Endodermal cell (in vitro differentiated cells): ENCODE data around the gene TRAF3IP3. TPM values are rescaled to one million over a fixed set of nuclear protein-coding genes. Genes with fewer than 3 reads are reported as not detected.

Source experiments
- DNase-seq: peaks from one replicate; pipeline ENCODE4 v3.0.0-alpha.2; 2017
- H3K27ac ChIP-seq: 2 replicates; pipeline ENCODE4 v1.5.1; 2013; ENCODE audit warnings: mild to moderate bottlenecking, low read depth, low read length, moderate library complexity
- H3K27me3 ChIP-seq: 2 replicates; pipeline ENCODE4 v1.6.1; 2013; ENCODE audit warnings: mild to moderate bottlenecking, low read length, moderate library complexity; ENCODE audit not compliant: insufficient read depth, control insufficient read depth, poor library complexity, severe bottlenecking
- H3K36me3 ChIP-seq: 2 replicates; pipeline ENCODE4 v1.7.0; 2013; ENCODE audit warnings: mild to moderate bottlenecking, low read length, moderate library complexity; ENCODE audit not compliant: control insufficient read depth, insufficient read depth
- H3K4me1 ChIP-seq: one replicate; pipeline ENCODE4 v1.7.0; 2013; ENCODE audit warnings: low read length; ENCODE audit not compliant: control insufficient read depth, insufficient read depth
- H3K4me3 ChIP-seq: 2 replicates; pipeline ENCODE4 v1.5.1; 2013; ENCODE audit warnings: mild to moderate bottlenecking, low read length, moderate library complexity
- H3K9ac ChIP-seq: 2 replicates; pipeline ENCODE4 v1.6.1; 2013; ENCODE audit warnings: mild to moderate bottlenecking, low read length, moderate library complexity; ENCODE audit not compliant: poor library complexity, severe bottlenecking; ENCODE audit errors: extremely low read depth
- H3K9me3 ChIP-seq: 2 replicates; pipeline ENCODE4 v1.6.1; 2013; ENCODE audit warnings: mild to moderate bottlenecking, low read length, moderate library complexity; ENCODE audit not compliant: control insufficient read depth
- H3K27ac Mint-ChIP-seq: 2 replicates; pipeline ENCODE4 v1.8.0; 2020; ENCODE audit warnings: mixed read lengths
- H3K27me3 Mint-ChIP-seq: 2 replicates; pipeline ENCODE4 v1.8.0; 2021; ENCODE audit warnings: mild to moderate bottlenecking, mixed read lengths; ENCODE audit not compliant: insufficient read depth
- H3K36me3 Mint-ChIP-seq: 2 replicates; pipeline ENCODE4 v1.8.0; 2020; ENCODE audit warnings: low read depth, mixed read lengths
- H3K4me1 Mint-ChIP-seq: 2 replicates; pipeline ENCODE4 v1.8.0; 2020; ENCODE audit warnings: mixed read lengths
- H3K4me3 Mint-ChIP-seq: 2 replicates; pipeline ENCODE4 v1.8.0; 2020; ENCODE audit warnings: mild to moderate bottlenecking, moderate library complexity, mixed read lengths
- H3K9me3 Mint-ChIP-seq: 2 replicates; pipeline ENCODE4 v1.8.0; 2020; ENCODE audit warnings: mild to moderate bottlenecking, mixed read lengths
- whole genome bisulfite sequencing, 2 experiments: methylation state at CpG; one replicate each; pipeline versions ENCODE4 v1.1.5 to v1.1.7; 2013; ENCODE audit warnings: missing lambda C conversion rate in 2 of 2, mixed read lengths in 1 of 2; ENCODE audit not compliant: insufficient coverage in 1 of 2, insufficient read length in 1 of 2; 5-methylcytosine and 5-hydroxymethylcytosine counted together
- total RNA-seq, 2 donors: library from RNA; stranded (reverse); fragmentation: NEBNext Ultra II Directional in 1 of 2; extraction: Animal tissue kit (Norgen Biotek cat#: 25700) in 1 of 2; gene quantifications; 2 replicates in 1 of 2; 3 replicates in 1 of 2; pipeline ENCODE4 v1.2.1, GENCODE V29; 2021
- TF ChIP-seq, protein P1 (sequence below): fragments of 200-600 bp; sonication (generic); conservative IDR thresholded peaks from 2 replicates; pipeline ENCODE4 v1.5.0; 2021; ENCODE audit warnings: antibody characterized with exemption, mild to moderate bottlenecking

Gene TRAF3IP3
- total RNA-seq, 2 donors from 2014 or later = not detected

- H3K4me3 Mint-ChIP-seq = no peak overlapping the region
- Histone ChIP-seq H3K27me3 (peaks cover 19% of the 10 kb centered on the region), H3K9me3 (no peaks in the 10 kb centered on the region), H3K4me3 (no peak overlapping the region), H3K4me1 (no peaks in the 10 kb centered on the region), H3K27ac (no peak overlapping the region), H3K9ac (no peak overlapping the region), H3K36me3 (no peaks in the 10 kb centered on the region)
- no peaks in the 10 kb centered on the region for H3K9me3 Mint-ChIP-seq
- TF ChIP-seq, protein P1, sequence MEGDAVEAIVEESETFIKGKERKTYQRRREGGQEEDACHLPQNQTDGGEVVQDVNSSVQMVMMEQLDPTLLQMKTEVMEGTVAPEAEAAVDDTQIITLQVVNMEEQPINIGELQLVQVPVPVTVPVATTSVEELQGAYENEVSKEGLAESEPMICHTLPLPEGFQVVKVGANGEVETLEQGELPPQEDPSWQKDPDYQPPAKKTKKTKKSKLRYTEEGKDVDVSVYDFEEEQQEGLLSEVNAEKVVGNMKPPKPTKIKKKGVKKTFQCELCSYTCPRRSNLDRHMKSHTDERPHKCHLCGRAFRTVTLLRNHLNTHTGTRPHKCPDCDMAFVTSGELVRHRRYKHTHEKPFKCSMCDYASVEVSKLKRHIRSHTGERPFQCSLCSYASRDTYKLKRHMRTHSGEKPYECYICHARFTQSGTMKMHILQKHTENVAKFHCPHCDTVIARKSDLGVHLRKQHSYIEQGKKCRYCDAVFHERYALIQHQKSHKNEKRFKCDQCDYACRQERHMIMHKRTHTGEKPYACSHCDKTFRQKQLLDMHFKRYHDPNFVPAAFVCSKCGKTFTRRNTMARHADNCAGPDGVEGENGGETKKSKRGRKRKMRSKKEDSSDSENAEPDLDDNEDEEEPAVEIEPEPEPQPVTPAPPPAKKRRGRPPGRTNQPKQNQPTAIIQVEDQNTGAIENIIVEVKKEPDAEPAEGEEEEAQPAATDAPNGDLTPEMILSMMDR = no peak
- peaks cover 26% of the 10 kb centered on the region for H3K27me3 Mint-ChIP-seq
- peaks cover 7% of the 10 kb centered on the region for H3K4me1 Mint-ChIP-seq
- H3K27ac Mint-ChIP-seq = no peak overlapping the region
- 81 to 86% methylated on average over 1 to 2 of the region's 2 CpGs for WGBS, 2 experiments
- no peaks in the 10 kb centered on the region for H3K36me3 Mint-ChIP-seq
- DNase-seq = no peak
Measured at GRCh38 chr1:209741889-209742288, 14.0 kb upstream of the TRAF3IP3 start.

GRCh38 chr1:209742409-209743144, 13.3 kb upstream of the TRAF3IP3 start:
- H3K4me3 Mint-ChIP-seq = no peak overlapping the region
- H3K9me3 Mint-ChIP-seq = no peaks in the 10 kb centered on the region
- no peaks in the 10 kb centered on the region for H3K36me3 ChIP-seq
- H3K9ac ChIP-seq = no peak overlapping the region
- no peaks in the 10 kb centered on the region for H3K36me3 Mint-ChIP-seq
- no peaks in the 10 kb centered on the region for H3K9me3 ChIP-seq
- TF ChIP-seq, protein P1 = no peak
- 87 to 100% methylated on average over 1 to 8 of the region's 8 CpGs for WGBS, 2 experiments
- no peak for DNase-seq
- H3K27ac Mint-ChIP-seq = no peak overlapping the region
- peaks cover 26% of the 10 kb centered on the region for H3K27me3 Mint-ChIP-seq
- peaks cover 12% of the 10 kb centered on the region for H3K27me3 ChIP-seq
- H3K4me1 Mint-ChIP-seq = peaks cover 7% of the 10 kb centered on the region
- H3K27ac ChIP-seq = no peak overlapping the region
- H3K4me3 ChIP-seq = no peak overlapping the region
- no peaks in the 10 kb centered on the region for H3K4me1 ChIP-seq

DNA sequence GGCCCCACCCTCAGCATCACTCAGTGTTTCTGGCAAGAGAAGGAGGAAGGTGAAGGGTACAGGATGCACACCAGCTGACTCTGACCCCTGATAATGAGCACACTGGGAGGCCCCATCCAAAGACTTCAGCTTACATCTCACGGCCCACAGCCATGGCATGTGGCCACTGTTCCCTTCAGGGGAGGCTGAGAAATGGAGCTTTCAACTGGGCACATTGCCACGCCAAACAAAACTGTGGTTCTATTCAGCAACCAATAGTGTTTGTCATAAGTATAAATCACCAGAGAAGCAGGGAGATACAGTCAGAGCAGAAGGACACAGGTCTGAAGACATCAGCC, 12.7 kb upstream of the TRAF3IP3 start:
- Histone ChIP-seq H3K4me3 (no peak overlapping the region), H3K27ac (no peak overlapping the region)

More for the DNA sequence above, 12.7 kb upstream of the TRAF3IP3 start:
- H3K4me3 Mint-ChIP-seq = no peak overlapping the region
- Histone ChIP-seq H3K9me3 (no peaks in the 10 kb centered on the region), H3K27me3 (peaks cover 12% of the 10 kb centered on the region), H3K36me3 (no peaks in the 10 kb centered on the region), H3K4me1 (no peaks in the 10 kb centered on the region), H3K9ac (no peak overlapping the region)
- no peak for DNase-seq
- H3K9me3 Mint-ChIP-seq = no peaks in the 10 kb centered on the region
- WGBS, 2 experiments = 88 to 90% methylated on average over 1 to 2 of the region's 2 CpGs
- H3K4me1 Mint-ChIP-seq = peaks cover 10% of the 10 kb centered on the region
- H3K36me3 Mint-ChIP-seq = no peaks in the 10 kb centered on the region
- TF ChIP-seq, protein P1 = no peak
- peaks cover 29% of the 10 kb centered on the region for H3K27me3 Mint-ChIP-seq
- no peak overlapping the region for H3K27ac Mint-ChIP-seq
